Thyroid gland (tissue), 4 donors: Measurements from ENCODE around the gene ANKRD13C. TPM values are rescaled to one million over a fixed set of nuclear protein-coding genes. Genes with fewer than 3 reads are reported as not detected.

Experiments used
- DNase-seq, 2 donors: peaks; one replicate each; pipeline ENCODE4 v3.0.0-alpha.2; 2019
- H3K27ac ChIP-seq, 3 donors: fragments of 200-600 bp; sonication (generic); 1 replicate in 2 of 3; 2 replicates in 1 of 3; pipeline ENCODE4 v1.5.1; 2016 to 2019; ENCODE audit warnings: mild to moderate bottlenecking in 1 of 3, moderate library complexity in 1 of 3
- H3K27me3 ChIP-seq: fragments of 200-600 bp; sonication (generic); one replicate; pipeline ENCODE4 v1.5.1; 2019
- H3K36me3 ChIP-seq, 2 donors: fragments of 200-600 bp; sonication (generic); one replicate each; pipeline ENCODE4 v1.5.1; 2016 to 2019
- H3K4me1 ChIP-seq, 2 donors: fragments of 200-600 bp; sonication (generic); one replicate each; pipeline ENCODE4 v1.5.1; 2017 to 2019
- H3K4me3 ChIP-seq, 3 donors: fragments of 200-600 bp; sonication (generic); replicated peaks in 1 of 3; 1 replicate in 2 of 3; 2 replicates in 1 of 3; pipeline ENCODE4 v1.5.1; 2016; ENCODE audit warnings: mild to moderate bottlenecking in 1 of 3
- H3K9me3 ChIP-seq: fragments of 200-600 bp; sonication (generic); one replicate; pipeline ENCODE4 v1.5.1; 2017
- CTCF ChIP-seq, 6 experiments: fragments of 200-600 bp in 3 of 6; fragments of 450-650 bp in 3 of 6; sonication (generic) in 3 of 6; IDR thresholded peaks; one replicate each; pipeline ENCODE4 v1.5.1; 2016 to 2019; ENCODE audit warnings: antibody characterized with exemption in 6 of 6, mild to moderate bottlenecking in 2 of 6, inconsistent platforms in 1 of 6, moderate library complexity in 1 of 6
- POLR2A ChIP-seq, 2 donors: fragments of 450-650 bp; IDR thresholded peaks; one replicate each; pipeline ENCODE4 v1.6.1; 2017; ENCODE audit warnings: antibody characterized with exemption in 2 of 2, mild to moderate bottlenecking in 2 of 2, moderate library complexity in 1 of 2
- WGBS, 2 donors: methylation state at CpG; one replicate each; pipeline ENCODE4 v1.1.5; 2017; 5-methylcytosine and 5-hydroxymethylcytosine counted together
- intact Hi-C: fragments of 100-400 bp; cut with DNase I; formaldehyde crosslinking; loops from one replicate; pipeline ENCODE4 v1.15.1; 2023
- total RNA-seq, 4 donors: library from RNA; depleted of rRNA; stranded (reverse); fragments of >200 nt; gene quantifications; one replicate each; pipeline ENCODE4 v1.2.3, GENCODE V29; 2016

The ANKRD13C gene
- total RNA-seq, 4 donors from 2014 or later = 26.5 to 37.2 (median 29.6) TPM

GRCh38 chr1:70331962-70332361, 22.6 kb downstream of the ANKRD13C start:
- DNase-seq = no peak
- Histone ChIP-seq H3K4me3 (no peak overlapping the region), H3K4me1 (no peaks in the 10 kb centered on the region), H3K27me3 (no peaks in the 10 kb centered on the region), H3K27ac (no peak overlapping the region), H3K9me3 (no peaks in the 10 kb centered on the region), H3K36me3 (peaks cover 0 to 6% of the 10 kb centered on the region in 2 donors)
- TF ChIP-seq CTCF (IDR thresholded peaks at IDR 0.05) = no peak
- no peak for TF ChIP-seq POLR2A (IDR thresholded peaks at IDR 0.05)
- intact Hi-C loops = no loop called here

DNA sequence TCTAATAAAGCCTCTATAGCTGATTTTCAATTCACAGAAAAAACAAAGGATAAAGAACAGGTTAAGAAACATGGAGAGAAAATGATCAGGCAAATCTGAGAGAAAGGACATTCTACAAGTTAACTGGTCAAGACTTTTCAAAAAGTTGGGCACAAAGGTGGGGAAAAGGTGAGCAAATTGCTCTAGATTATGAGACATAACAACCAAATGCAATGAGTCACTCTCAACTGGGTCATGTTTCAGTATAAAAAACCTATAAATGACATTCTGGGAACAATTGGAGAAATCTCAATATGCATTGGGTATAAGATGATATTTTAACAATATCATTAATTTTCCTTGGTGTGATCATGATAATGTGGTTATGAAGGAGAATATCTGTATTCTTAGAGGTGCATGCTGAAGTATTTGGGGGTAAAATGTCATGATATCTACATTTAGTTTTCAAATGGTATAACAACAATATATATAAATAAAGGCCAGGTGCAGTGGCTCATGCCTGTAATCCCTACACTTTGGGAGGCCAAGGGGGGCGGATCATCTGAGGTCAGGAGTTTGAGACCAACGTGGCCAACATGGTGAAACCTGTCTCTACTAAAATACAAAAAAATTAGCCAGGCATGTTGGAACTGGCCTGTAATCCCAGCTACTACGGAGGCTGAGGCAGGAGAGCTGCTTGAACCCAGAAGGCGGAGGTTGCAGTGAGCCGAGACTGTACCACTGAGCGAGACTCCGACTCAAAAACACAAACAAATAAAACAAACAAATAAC, 27.0 kb downstream of the ANKRD13C start:
- WGBS, 2 donors = 92 to 97% methylated on average over 7 of the region's 7 CpGs
- intact Hi-C loops = no loop called here

DNA sequence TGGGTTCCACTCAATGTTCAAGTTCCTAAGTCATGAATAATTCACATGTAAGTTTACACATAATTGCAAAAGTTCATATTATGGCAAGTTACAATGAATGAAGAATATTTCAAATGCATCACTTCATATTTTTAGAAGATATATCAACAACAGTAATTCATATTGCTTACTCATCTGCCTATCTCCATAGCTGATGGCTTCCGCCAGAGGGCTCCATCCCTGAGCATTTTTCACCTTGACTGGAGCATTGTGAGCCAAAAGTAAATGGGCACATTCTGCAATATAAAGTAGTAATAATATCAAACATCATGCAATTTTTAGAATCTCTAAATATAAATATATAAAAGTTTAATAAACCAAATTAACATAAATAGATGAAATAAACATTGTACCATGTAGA, 29.8 kb downstream of the ANKRD13C start:
- intact Hi-C loops = no loop called here
- Histone ChIP-seq H3K36me3 (no peaks in the 10 kb centered on the region), H3K4me3 (no peak overlapping the region), H3K9me3 (no peaks in the 10 kb centered on the region), H3K27me3 (no peaks in the 10 kb centered on the region), H3K4me1 (no peaks in the 10 kb centered on the region), H3K27ac (no peak overlapping the region)
- TF ChIP-seq POLR2A (IDR thresholded peaks at IDR 0.05) (no peak), CTCF (IDR thresholded peaks at IDR 0.05) (no peak)
- 100% methylated on average over 1 of the region's 1 CpG for WGBS, 2 donors
- DNase-seq = no peak

More for the DNA sequence above, 27.0 kb downstream of the ANKRD13C start:
- no peaks in the 10 kb centered on the region for H3K27me3 ChIP-seq
- H3K4me3 ChIP-seq = no peak overlapping the region
- H3K27ac ChIP-seq = no peak overlapping the region
- DNase-seq = no peak
- no peak for TF ChIP-seq CTCF (IDR thresholded peaks at IDR 0.05)
- TF ChIP-seq POLR2A (IDR thresholded peaks at IDR 0.05) = no peak
- no peaks in the 10 kb centered on the region for H3K9me3 ChIP-seq
- H3K36me3 ChIP-seq = no peaks in the 10 kb centered on the region
- H3K4me1 ChIP-seq = no peaks in the 10 kb centered on the region

GRCh38 chr1:70319750-70320149, 34.8 kb downstream of the ANKRD13C start:
- H3K9me3 ChIP-seq = no peaks in the 10 kb centered on the region
- H3K27me3 ChIP-seq = no peaks in the 10 kb centered on the region
- no peak overlapping the region for H3K4me3 ChIP-seq
- intact Hi-C loops = no loop called here
- no peaks in the 10 kb centered on the region for H3K4me1 ChIP-seq
- no peaks in the 10 kb centered on the region for H3K36me3 ChIP-seq
- no peak overlapping the region for H3K27ac ChIP-seq
- TF ChIP-seq CTCF (IDR thresholded peaks at IDR 0.05) (no peak), POLR2A (IDR thresholded peaks at IDR 0.05) (no peak)
- no peak for DNase-seq

- DNase-seq = no peak
- TF ChIP-seq CTCF (IDR thresholded peaks at IDR 0.05) (no peak), POLR2A (IDR thresholded peaks at IDR 0.05) (no peak)
- Histone ChIP-seq H3K4me1 (no peaks in the 10 kb centered on the region), H3K36me3 (no peaks in the 10 kb centered on the region), H3K27ac (no peak overlapping the region), H3K4me3 (no peak overlapping the region), H3K9me3 (no peaks in the 10 kb centered on the region), H3K27me3 (no peaks in the 10 kb centered on the region)
- intact Hi-C loops = no loop called here
- WGBS, 2 donors = 58 to 63% methylated on average over 1 of the region's 1 CpG
Measured at GRCh38 chr1:70318191-70318590, 36.3 kb downstream of the ANKRD13C start.
